ENCODE data around the gene MTRR. TPM values are rescaled to one million over a fixed set of nuclear protein-coding genes. Genes with fewer than 3 reads are reported as not detected.

The MTRR gene
- 52.5 TPM for polyA plus RNA-seq (2013, experiment 1 of 2)
- 48.4 TPM for polyA plus RNA-seq (2013, experiment 2 of 2)

DNA sequence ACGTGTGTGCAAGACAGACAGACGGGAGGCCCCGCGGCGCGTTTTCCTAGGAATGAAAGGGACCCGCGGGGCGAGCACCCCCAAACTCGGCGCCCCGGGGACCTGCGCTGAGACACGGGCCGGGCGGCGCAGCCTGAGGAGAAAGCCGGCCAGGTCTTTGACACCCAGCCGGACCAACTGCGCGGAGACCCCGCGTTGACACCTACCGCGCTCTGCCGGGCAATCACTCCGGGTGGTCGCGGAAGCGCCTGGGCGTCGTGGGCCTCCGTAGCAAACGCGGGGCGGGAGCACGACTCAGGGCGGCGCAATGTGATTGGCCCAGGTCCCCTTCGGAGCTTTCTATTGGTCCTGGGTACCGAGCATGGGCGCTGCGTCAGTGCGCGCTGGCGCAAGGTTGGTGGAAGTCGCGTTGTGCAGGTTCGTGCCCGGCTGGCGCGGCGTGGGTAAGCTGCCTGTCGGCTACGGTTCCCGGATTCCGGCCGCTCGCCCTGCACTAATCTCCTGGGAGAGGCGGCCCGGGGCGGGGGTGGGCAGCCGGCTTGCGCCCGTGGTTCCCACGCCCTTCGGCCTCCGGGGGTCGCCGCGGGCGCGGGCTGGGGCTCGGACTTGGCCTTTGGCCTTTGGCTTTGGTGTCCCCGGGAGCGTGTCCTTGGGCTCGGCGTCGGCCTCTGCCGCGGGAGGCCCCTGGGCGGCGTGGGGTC lies at the start of gene MTRR, which contains the start of gene FASTKD3:
MTRR (plus strand) TSS at position 376 of the 701 bp plus-strand sequence. CDS start 1,647 bp downstream, outside the sequence.
FASTKD3 (minus strand) TSS at position 259 of the 701 bp plus-strand sequence. CDS start 948 bp downstream, outside the sequence.
- peak; percentile 92 for DNase-seq

DNA sequence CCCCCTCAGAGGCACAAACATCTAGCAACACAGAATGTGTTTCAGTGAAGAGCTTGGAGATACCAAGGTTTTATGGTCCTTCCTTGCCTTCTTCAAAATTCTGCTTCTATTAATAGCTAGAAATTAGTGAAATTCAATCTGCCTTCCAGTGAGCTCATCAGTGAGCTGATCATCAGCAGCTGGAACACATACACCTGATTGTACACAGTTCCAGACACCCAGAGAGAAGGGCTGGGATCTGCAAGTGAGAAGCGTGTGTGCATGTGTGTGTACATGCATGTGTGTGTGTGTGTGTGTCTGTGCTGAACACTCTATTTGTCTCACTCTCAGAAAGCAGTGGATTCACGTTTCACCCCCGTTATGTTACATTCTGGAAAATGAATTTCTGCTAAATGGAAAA lies 46.5 kb upstream of the MTRR start:
- no peak overlapping the region for H3K9ac ChIP-seq (ENCODE audit: low read length)
- H3K27ac ChIP-seq (ENCODE audit: low read depth, low read length) = no peak overlapping the region
- no peak overlapping the region for H2BK15ac ChIP-seq (replicated peaks; ENCODE audit: low read depth)
- DNase-seq = no peak
- no peak overlapping the region for H3K23ac ChIP-seq (ENCODE audit: low read length)
- H2AK5ac ChIP-seq (ENCODE audit: low read length) = no peak overlapping the region
- no peaks in the 10 kb centered on the region for H3K4me1 ChIP-seq (ENCODE audit: control insufficient read depth, low read depth, low read length)
- no peak overlapping the region for H4K5ac ChIP-seq (ENCODE audit: low read length)
- no peak overlapping the region for H3K4me3 ChIP-seq (ENCODE audit: low read length)
- H3K79me2 ChIP-seq (ENCODE audit: control insufficient read depth, insufficient read depth, low read length) = no peaks in the 10 kb centered on the region
- H4K8ac ChIP-seq (ENCODE audit: low read depth, low read length) = no peak overlapping the region
- no peaks in the 10 kb centered on the region for H3K27me3 ChIP-seq (ENCODE audit: insufficient read depth, low read length, poor library complexity)
- WGBS (ENCODE audit: extremely low coverage, insufficient coverage, low lambda C conversion rate) = no CpG with 5 or more reads among the region's 3 CpGs
- H3K4me2 ChIP-seq (ENCODE audit: low read length) = no peak overlapping the region
- H3K56ac ChIP-seq (ENCODE audit: low read length) = no peak overlapping the region
- no peak overlapping the region for H2BK120ac ChIP-seq (ENCODE audit: low read depth, low read length)
- no peak overlapping the region for H3K18ac ChIP-seq (ENCODE audit: low read length)
- peaks cover 7% of the 10 kb centered on the region for H3K36me3 ChIP-seq (ENCODE audit: control insufficient read depth, insufficient read depth, low read length)
- no peaks in the 10 kb centered on the region for H3K79me1 ChIP-seq (ENCODE audit: low read length)
- H2BK5ac ChIP-seq (ENCODE audit: low read length) = no peak overlapping the region
- no peak overlapping the region for H3K4ac ChIP-seq (ENCODE audit: low read depth, low read length)

More for the DNA sequence above, at the start of gene MTRR, which contains the start of gene FASTKD3:
- WGBS (ENCODE audit: extremely low coverage, insufficient coverage, low lambda C conversion rate) = no CpG with 5 or more reads among the region's 83 CpGs
- Histone ChIP-seq H3K9ac (ENCODE audit: low read length) (peak within 1 kb of the TSS; percentile 93), H3K27me3 (ENCODE audit: insufficient read depth, low read length, poor library complexity) (no peaks in the 10 kb centered on the region), H3K27ac (ENCODE audit: low read depth, low read length) (peak within 1 kb of the TSS; percentile 31), H3K4me2 (ENCODE audit: low read length) (peak within 1 kb of the TSS; percentile 86), H3K18ac (ENCODE audit: low read length) (peak within 1 kb of the TSS; percentile 94), H3K79me1 (ENCODE audit: low read length) (peaks cover 15% of the 10 kb centered on the region), H3K4me1 (ENCODE audit: control insufficient read depth, low read depth, low read length) (no peaks in the 10 kb centered on the region), H3K79me2 (ENCODE audit: control insufficient read depth, insufficient read depth, low read length) (peaks cover 41% of the 10 kb centered on the region), H2BK5ac (ENCODE audit: low read length) (no peak within 1 kb of the TSS), H3K56ac (ENCODE audit: low read length) (peak within 1 kb of the TSS; percentile 92), H2AK5ac (ENCODE audit: low read length) (no peak within 1 kb of the TSS), H3K36me3 (ENCODE audit: control insufficient read depth, insufficient read depth, low read length) (no peaks in the 10 kb centered on the region), H2BK15ac (replicated peaks; ENCODE audit: low read depth) (no peak within 1 kb of the TSS), H3K23ac (ENCODE audit: low read length) (no peak within 1 kb of the TSS), H2BK120ac (ENCODE audit: low read depth, low read length) (no peak within 1 kb of the TSS), H3K4me3 (ENCODE audit: low read length) (peak within 1 kb of the TSS; percentile 95), H4K5ac (ENCODE audit: low read length) (no peak within 1 kb of the TSS), H4K8ac (ENCODE audit: low read depth, low read length) (peak within 1 kb of the TSS; percentile 97), H3K4ac (ENCODE audit: low read depth, low read length) (peak within 1 kb of the TSS; percentile 78)

DNA sequence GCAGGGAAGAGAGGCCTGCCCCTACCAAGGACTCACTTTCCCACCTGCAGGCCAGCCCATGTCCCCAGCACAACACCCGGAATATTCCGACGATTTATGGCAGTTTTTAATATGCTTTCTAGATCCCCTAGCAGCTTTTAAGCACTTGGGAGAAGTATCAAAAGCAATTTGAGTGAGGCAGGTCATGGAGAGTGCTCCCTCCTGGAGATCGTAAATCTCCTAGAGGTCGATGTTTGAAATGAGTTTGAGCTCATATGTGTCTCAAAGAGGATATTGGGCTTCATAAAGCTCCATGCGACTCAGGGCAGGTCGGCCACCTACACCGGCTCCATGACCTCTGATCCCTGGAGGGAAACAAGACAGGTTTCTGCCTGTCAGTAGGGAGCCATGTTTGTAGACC lies 45.4 kb upstream of the MTRR start:
- Histone ChIP-seq H3K23ac (ENCODE audit: low read length) (no peak overlapping the region), H3K27ac (ENCODE audit: low read depth, low read length) (no peak overlapping the region), H3K79me1 (ENCODE audit: low read length) (no peaks in the 10 kb centered on the region), H3K56ac (ENCODE audit: low read length) (no peak overlapping the region), H3K4me1 (ENCODE audit: control insufficient read depth, low read depth, low read length) (no peaks in the 10 kb centered on the region), H4K8ac (ENCODE audit: low read depth, low read length) (no peak overlapping the region), H3K4me2 (ENCODE audit: low read length) (no peak overlapping the region), H3K9ac (ENCODE audit: low read length) (no peak overlapping the region), H3K27me3 (ENCODE audit: insufficient read depth, low read length, poor library complexity) (no peaks in the 10 kb centered on the region), H3K4me3 (ENCODE audit: low read length) (no peak overlapping the region), H2AK5ac (ENCODE audit: low read length) (no peak overlapping the region), H4K5ac (ENCODE audit: low read length) (no peak overlapping the region), H2BK5ac (ENCODE audit: low read length) (no peak overlapping the region), H3K18ac (ENCODE audit: low read length) (no peak overlapping the region), H3K36me3 (ENCODE audit: control insufficient read depth, insufficient read depth, low read length) (peaks cover 7% of the 10 kb centered on the region), H2BK15ac (replicated peaks; ENCODE audit: low read depth) (no peak overlapping the region), H2BK120ac (ENCODE audit: low read depth, low read length) (no peak overlapping the region), H3K4ac (ENCODE audit: low read depth, low read length) (no peak overlapping the region), H3K79me2 (ENCODE audit: control insufficient read depth, insufficient read depth, low read length) (no peaks in the 10 kb centered on the region)
- no peak for DNase-seq
- WGBS (ENCODE audit: extremely low coverage, insufficient coverage, low lambda C conversion rate) = no CpG with 5 or more reads among the region's 8 CpGs

DNA sequence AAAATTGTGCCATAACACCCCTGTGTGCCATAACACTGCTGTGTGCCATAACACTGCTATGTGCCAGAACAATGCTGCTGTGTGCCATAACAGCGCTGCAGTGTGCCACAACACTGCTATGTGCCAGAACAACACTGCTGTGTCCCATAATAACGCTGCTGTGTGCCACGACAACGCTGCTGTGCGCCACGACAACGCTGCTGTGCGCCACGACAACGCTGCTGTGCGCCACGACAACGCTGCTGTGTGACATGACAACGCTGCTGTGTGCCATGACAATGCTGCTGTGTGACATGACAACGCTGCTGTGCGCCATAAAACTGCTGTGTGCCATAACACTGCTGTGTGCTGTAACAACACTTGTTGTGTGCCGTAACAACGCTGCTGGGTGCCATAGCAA lies 44.0 kb upstream of the MTRR start:
- no peaks in the 10 kb centered on the region for H3K79me1 ChIP-seq (ENCODE audit: low read length)

DNA sequence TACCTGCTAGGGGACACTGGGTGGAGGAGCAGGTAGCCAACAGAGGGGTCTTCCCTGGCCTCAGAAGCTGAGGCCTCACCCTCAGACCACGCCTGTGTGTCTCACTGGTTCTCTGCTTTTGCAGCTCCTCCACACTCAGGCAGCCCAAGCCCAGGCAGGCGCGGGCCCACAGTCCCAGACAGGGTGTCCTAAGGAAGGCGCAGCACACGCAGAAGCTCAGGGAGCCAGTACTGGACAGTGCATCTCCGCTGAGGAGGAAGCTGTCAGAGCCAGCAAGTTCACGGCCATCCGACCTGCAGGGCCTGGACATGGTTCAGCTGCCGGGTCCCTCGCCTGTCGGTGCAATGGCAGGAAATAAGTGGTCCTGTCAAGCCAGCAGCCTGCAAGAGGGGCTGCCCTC lies 43.3 kb upstream of the MTRR start:
- H3K27me3 ChIP-seq (ENCODE audit: insufficient read depth, low read length, poor library complexity) = no peaks in the 10 kb centered on the region
- H4K8ac ChIP-seq (ENCODE audit: low read depth, low read length) = no peak overlapping the region
- H3K27ac ChIP-seq (ENCODE audit: low read depth, low read length) = no peak overlapping the region
- H3K4ac ChIP-seq (ENCODE audit: low read depth, low read length) = no peak overlapping the region
- H3K9ac ChIP-seq (ENCODE audit: low read length) = no peak overlapping the region
- H3K79me1 ChIP-seq (ENCODE audit: low read length) = no peaks in the 10 kb centered on the region
- DNase-seq = no peak
- H3K4me1 ChIP-seq (ENCODE audit: control insufficient read depth, low read depth, low read length) = no peaks in the 10 kb centered on the region
- no CpG with 5 or more reads among the region's 11 CpGs for WGBS (ENCODE audit: extremely low coverage, insufficient coverage, low lambda C conversion rate)
- no peak overlapping the region for H3K4me3 ChIP-seq (ENCODE audit: low read length)
- no peak overlapping the region for H4K5ac ChIP-seq (ENCODE audit: low read length)
- H2BK5ac ChIP-seq (ENCODE audit: low read length) = no peak overlapping the region
- H3K56ac ChIP-seq (ENCODE audit: low read length) = no peak overlapping the region
- H3K79me2 ChIP-seq (ENCODE audit: control insufficient read depth, insufficient read depth, low read length) = no peaks in the 10 kb centered on the region
- H3K4me2 ChIP-seq (ENCODE audit: low read length) = no peak overlapping the region
- H3K23ac ChIP-seq (ENCODE audit: low read length) = no peak overlapping the region
- H2BK120ac ChIP-seq (ENCODE audit: low read depth, low read length) = no peak overlapping the region
- no peak overlapping the region for H2AK5ac ChIP-seq (ENCODE audit: low read length)
- H2BK15ac ChIP-seq (replicated peaks; ENCODE audit: low read depth) = no peak overlapping the region
- no peak overlapping the region for H3K18ac ChIP-seq (ENCODE audit: low read length)
- H3K36me3 ChIP-seq (ENCODE audit: control insufficient read depth, insufficient read depth, low read length) = peaks cover 7% of the 10 kb centered on the region

More for the DNA sequence above, 44.0 kb upstream of the MTRR start:
- Histone ChIP-seq H3K79me2 (ENCODE audit: control insufficient read depth, insufficient read depth, low read length) (no peaks in the 10 kb centered on the region), H3K4ac (ENCODE audit: low read depth, low read length) (no peak overlapping the region), H2BK5ac (ENCODE audit: low read length) (no peak overlapping the region), H3K56ac (ENCODE audit: low read length) (no peak overlapping the region), H3K18ac (ENCODE audit: low read length) (no peak overlapping the region), H3K36me3 (ENCODE audit: control insufficient read depth, insufficient read depth, low read length) (peaks cover 7% of the 10 kb centered on the region), H4K5ac (ENCODE audit: low read length) (no peak overlapping the region), H2BK120ac (ENCODE audit: low read depth, low read length) (no peak overlapping the region), H3K4me1 (ENCODE audit: control insufficient read depth, low read depth, low read length) (no peaks in the 10 kb centered on the region), H3K27ac (ENCODE audit: low read depth, low read length) (no peak overlapping the region), H3K23ac (ENCODE audit: low read length) (no peak overlapping the region), H2AK5ac (ENCODE audit: low read length) (no peak overlapping the region), H2BK15ac (replicated peaks; ENCODE audit: low read depth) (no peak overlapping the region), H3K4me3 (ENCODE audit: low read length) (no peak overlapping the region), H4K8ac (ENCODE audit: low read depth, low read length) (no peak overlapping the region), H3K9ac (ENCODE audit: low read length) (no peak overlapping the region), H3K4me2 (ENCODE audit: low read length) (no peak overlapping the region), H3K27me3 (ENCODE audit: insufficient read depth, low read length, poor library complexity) (no peaks in the 10 kb centered on the region)
- peak; percentile 10 for DNase-seq
- WGBS (ENCODE audit: extremely low coverage, insufficient coverage, low lambda C conversion rate) = no CpG with 5 or more reads among the region's 18 CpGs

Measured in mesendoderm (in vitro differentiated cells).